ENCODE results near the gene CD44. TPM values are rescaled to one million over a fixed set of nuclear protein-coding genes. Genes with fewer than 3 reads are reported as not detected.

The CD44 gene
- total RNA-seq, 2 experiments from 2014 or later = 518 to 534 TPM

GRCh38 chr11:35197292-35197691 lies 58.3 kb downstream of the CD44 start:
- DNase-seq = no peak
- POLR2A ChIA-PET = no interaction called here
- H3K27me3 Mint-ChIP-seq = no peaks in the 10 kb centered on the region
- no peak overlapping the region for H3K4me3 Mint-ChIP-seq
- H3K4me1 Mint-ChIP-seq = peaks cover 44% of the 10 kb centered on the region
- H3K9me3 Mint-ChIP-seq = peaks cover 9% of the 10 kb centered on the region
- peaks cover 99% of the 10 kb centered on the region for H3K36me3 Mint-ChIP-seq (ENCODE audit: low read depth)
- H3K27ac Mint-ChIP-seq = no peak overlapping the region
- CTCF ChIA-PET = no interaction called here

GRCh38 chr11:35200811-35201341 lies 61.9 kb downstream of the CD44 start:
- no peak for DNase-seq
- H3K27me3 Mint-ChIP-seq = no peaks in the 10 kb centered on the region
- H3K27ac Mint-ChIP-seq = peak overlapping the region; percentile 31
- ChIA-PET POLR2A (no interaction called here), CTCF (interaction anchor here (1.0 kb wide), 1 partner anchor 12 kb away, joined by 4 read pairs; no protein-coding TSS in a partner anchor)
- peaks cover 13% of the 10 kb centered on the region for H3K9me3 Mint-ChIP-seq
- H3K36me3 Mint-ChIP-seq (ENCODE audit: low read depth) = peaks cover 98% of the 10 kb centered on the region
- H3K4me1 Mint-ChIP-seq = peaks cover 12% of the 10 kb centered on the region
- no peak overlapping the region for H3K4me3 Mint-ChIP-seq

- CTCF ChIA-PET = interaction anchor here (0.7 kb wide), 1 partner anchor 11 kb away, joined by 5 read pairs; no protein-coding TSS in a partner anchor
- peaks cover 34% of the 10 kb centered on the region for H3K9me3 Mint-ChIP-seq
Measured at GRCh38 chr11:35204614-35205013, 65.6 kb downstream of the CD44 start.

GRCh38 chr11:35206616-35207015 lies 67.6 kb downstream of the CD44 start:
- no peak for DNase-seq
- Mint-ChIP-seq H3K27ac (no peak overlapping the region), H3K4me3 (no peak overlapping the region), H3K27me3 (no peaks in the 10 kb centered on the region), H3K9me3 (peaks cover 38% of the 10 kb centered on the region), H3K36me3 (ENCODE audit: low read depth) (peaks cover 99% of the 10 kb centered on the region), H3K4me1 (peaks cover 2% of the 10 kb centered on the region)
- POLR2A ChIA-PET = no interaction called here
- CTCF ChIA-PET = no interaction called here

More at GRCh38 chr11:35204614-35205013, 65.6 kb downstream of the CD44 start:
- Mint-ChIP-seq H3K4me3 (no peak overlapping the region), H3K36me3 (ENCODE audit: low read depth) (peaks cover 98% of the 10 kb centered on the region), H3K4me1 (peaks cover 4% of the 10 kb centered on the region), H3K27ac (no peak overlapping the region), H3K27me3 (no peaks in the 10 kb centered on the region)
- POLR2A ChIA-PET = no interaction called here
- DNase-seq = no peak

- H3K27ac Mint-ChIP-seq = no peak overlapping the region
- DNase-seq = no peak
- no peaks in the 10 kb centered on the region for H3K27me3 Mint-ChIP-seq
- peaks cover 38% of the 10 kb centered on the region for H3K9me3 Mint-ChIP-seq
- peaks cover 99% of the 10 kb centered on the region for H3K36me3 Mint-ChIP-seq (ENCODE audit: low read depth)
- H3K4me3 Mint-ChIP-seq = no peak overlapping the region
- ChIA-PET POLR2A (no interaction called here), CTCF (interaction anchor here (0.8 kb wide), 1 partner anchor 68 kb away, joined by 3 read pairs; no protein-coding TSS in a partner anchor)
- H3K4me1 Mint-ChIP-seq = peaks cover 3% of the 10 kb centered on the region
Measured at GRCh38 chr11:35207471-35208403, 68.8 kb downstream of the CD44 start.

- peaks cover 99% of the 10 kb centered on the region for H3K36me3 Mint-ChIP-seq (ENCODE audit: low read depth)
- POLR2A ChIA-PET = no interaction called here
Measured at GRCh38 chr11:35208795-35209194, 69.8 kb downstream of the CD44 start.

GRCh38 chr11:35210876-35211546 lies 72.0 kb downstream of the CD44 start:
- CTCF ChIA-PET = no interaction called here
- Mint-ChIP-seq H3K4me3 (no peak overlapping the region), H3K27ac (no peak overlapping the region), H3K9me3 (peaks cover 39% of the 10 kb centered on the region), H3K27me3 (no peaks in the 10 kb centered on the region), H3K36me3 (ENCODE audit: low read depth) (peaks cover 98% of the 10 kb centered on the region), H3K4me1 (peaks cover 33% of the 10 kb centered on the region)
- POLR2A ChIA-PET = no interaction called here
- no peak for DNase-seq

More at GRCh38 chr11:35208795-35209194, 69.8 kb downstream of the CD44 start:
- Mint-ChIP-seq H3K27ac (no peak overlapping the region), H3K4me1 (peaks cover 12% of the 10 kb centered on the region), H3K27me3 (no peaks in the 10 kb centered on the region), H3K4me3 (no peak overlapping the region), H3K9me3 (peaks cover 41% of the 10 kb centered on the region)
- CTCF ChIA-PET = no interaction called here
- DNase-seq = no peak

- no peak overlapping the region for H3K27ac Mint-ChIP-seq
- peaks cover 97% of the 10 kb centered on the region for H3K36me3 Mint-ChIP-seq (ENCODE audit: low read depth)
- H3K27me3 Mint-ChIP-seq = no peaks in the 10 kb centered on the region
- POLR2A ChIA-PET = no interaction called here
- peaks cover 42% of the 10 kb centered on the region for H3K4me1 Mint-ChIP-seq
- no peak for DNase-seq
- no peak overlapping the region for H3K4me3 Mint-ChIP-seq
- CTCF ChIA-PET = no interaction called here
- peaks cover 39% of the 10 kb centered on the region for H3K9me3 Mint-ChIP-seq
Measured at GRCh38 chr11:35211952-35212351, 73.0 kb downstream of the CD44 start.

- Mint-ChIP-seq H3K27me3 (no peaks in the 10 kb centered on the region), H3K9me3 (peaks cover 19% of the 10 kb centered on the region), H3K4me1 (peaks cover 55% of the 10 kb centered on the region), H3K36me3 (ENCODE audit: low read depth) (peaks cover 96% of the 10 kb centered on the region), H3K4me3 (no peak overlapping the region), H3K27ac (peak overlapping the region; percentile 64)
- DNase-seq = no peak
- ChIA-PET CTCF (interaction anchor here (0.6 kb wide), 2 partner anchors 52 to 124 kb away, joined by 3 read pairs; no protein-coding TSS in a partner anchor), POLR2A (no interaction called here)
Measured at GRCh38 chr11:35214226-35214770, 75.3 kb downstream of the CD44 start.

GRCh38 chr11:35214792-35215193 lies 75.8 kb downstream of the CD44 start:
- Mint-ChIP-seq H3K4me3 (no peak overlapping the region), H3K4me1 (peaks cover 55% of the 10 kb centered on the region), H3K27ac (peak overlapping the region; percentile 64), H3K27me3 (no peaks in the 10 kb centered on the region), H3K36me3 (ENCODE audit: low read depth) (peaks cover 96% of the 10 kb centered on the region), H3K9me3 (peaks cover 14% of the 10 kb centered on the region)
- POLR2A ChIA-PET = no interaction called here
- CTCF ChIA-PET = no interaction called here
- DNase-seq = no peak

- ChIA-PET POLR2A (no interaction called here), CTCF (no interaction called here)
- Mint-ChIP-seq H3K4me3 (no peak overlapping the region), H3K27me3 (no peaks in the 10 kb centered on the region), H3K27ac (peak overlapping the region; percentile 89), H3K4me1 (peaks cover 55% of the 10 kb centered on the region), H3K36me3 (ENCODE audit: low read depth) (peaks cover 91% of the 10 kb centered on the region), H3K9me3 (peaks cover 6% of the 10 kb centered on the region)
- DNase-seq = no peak
Measured at GRCh38 chr11:35215945-35216344, 77.0 kb downstream of the CD44 start.

- Mint-ChIP-seq H3K9me3 (peaks cover 4% of the 10 kb centered on the region), H3K4me3 (no peak overlapping the region), H3K27ac (peak overlapping the region; percentile 89), H3K27me3 (no peaks in the 10 kb centered on the region), H3K4me1 (peaks cover 54% of the 10 kb centered on the region), H3K36me3 (ENCODE audit: low read depth) (peaks cover 89% of the 10 kb centered on the region)
- CTCF ChIA-PET = interaction anchor here (0.6 kb wide), 1 partner anchor 749 kb away, joined by 3 read pairs; no protein-coding TSS in a partner anchor
- POLR2A ChIA-PET = no interaction called here
- peak; percentile 56 for DNase-seq
Measured at GRCh38 chr11:35216962-35217678, 78.1 kb downstream of the CD44 start.

Measured in activated CD4-positive, alpha-beta T cell treated with anti-CD3 and anti-CD28 coated beads, Interleukin-2, amount 10 ng/mL, durations not matched to agents 7 days and 5 days (primary cell).